Gastroesophageal sphincter (tissue), 4 donors: ENCODE measurements around the gene MYO15A. TPM values are rescaled to one million over a fixed set of nuclear protein-coding genes. Genes with fewer than 3 reads are reported as not detected.

Experiments used
- ATAC-seq: fragments of 150-250 bp; one replicate; pipeline ENCODE4 v1.9.1; 2016; ENCODE audit warnings: mild to moderate bottlenecking, moderate library complexity
- H3K27ac ChIP-seq, 4 donors: fragments of 200-600 bp; sonication (generic) in 3 of 4; 1 replicate in 3 of 4; 2 replicates in 1 of 4; pipeline ENCODE4 v1.5.1; 2016 to 2019
- H3K27me3 ChIP-seq: fragments of 200-600 bp; sonication (generic); one replicate; pipeline ENCODE4 v1.5.1; 2019
- H3K36me3 ChIP-seq, 2 donors: fragments of 200-600 bp; sonication (generic); one replicate each; pipeline ENCODE4 v1.5.1; 2019; ENCODE audit warnings: control low read depth in 1 of 2
- H3K4me1 ChIP-seq, 3 donors: fragments of 200-600 bp; sonication (generic); 1 replicate in 2 of 3; 2 replicates in 1 of 3; pipeline ENCODE4 v1.5.1; 2016 to 2019; ENCODE audit warnings: control low read depth in 2 of 3
- H3K4me3 ChIP-seq, 2 donors: fragments of 200-600 bp; sonication (generic); one replicate each; pipeline ENCODE4 v1.5.1; 2019; ENCODE audit warnings: mild to moderate bottlenecking in 1 of 2, moderate library complexity in 1 of 2
- H3K9me3 ChIP-seq, 3 donors: fragments of 200-600 bp; sonication (generic); one replicate each; pipeline ENCODE4 v1.5.1; 2017 to 2019; ENCODE audit warnings: control low read depth in 2 of 3
- CTCF ChIP-seq, 4 experiments: fragments of 200-600 bp in 2 of 4; fragments of 450-650 bp in 2 of 4; sonication (generic) in 1 of 4; IDR thresholded peaks; one replicate each; pipeline ENCODE4 v1.5.1; 2017 to 2019; ENCODE audit warnings: antibody characterized with exemption in 4 of 4, mild to moderate bottlenecking in 2 of 4, moderate library complexity in 2 of 4
- EP300 ChIP-seq: sonication (generic); formaldehyde crosslinking; IDR thresholded peaks from one replicate; pipeline ENCODE4 v1.6.1; 2017; ENCODE audit warnings: antibody characterized with exemption, mild to moderate bottlenecking
- POLR2A ChIP-seq, 2 donors: fragments of 450-650 bp; IDR thresholded peaks; one replicate each; pipeline ENCODE4 v1.6.1; 2017; ENCODE audit warnings: antibody characterized with exemption in 2 of 2, mild to moderate bottlenecking in 2 of 2, moderate library complexity in 1 of 2
- POLR2AphosphoS5 ChIP-seq: sonication (generic); formaldehyde crosslinking; IDR thresholded peaks from one replicate; pipeline ENCODE4 v1.6.1; 2017; ENCODE audit warnings: antibody characterized with exemption
- WGBS, 2 donors: methylation state at CpG; one replicate each; pipeline ENCODE4 v1.1.5; 2018; ENCODE audit warnings: low coverage in 1 of 2; 5-methylcytosine and 5-hydroxymethylcytosine counted together
- total RNA-seq, 4 donors: library from RNA; depleted of rRNA; stranded (reverse); fragments of >200 nt; gene quantifications; one replicate each; pipeline ENCODE4 v1.1.0, GENCODE V29; 2016

Gene MYO15A
- total RNA-seq, 4 donors from 2014 or later: 0.59 to 1.2 (median 0.70) TPM

GRCh38 chr17:18066866-18067265 is 41.7 kb upstream of the MYO15A start:
- no peak for TF ChIP-seq POLR2AphosphoS5
- TF ChIP-seq EP300: no peak
- TF ChIP-seq CTCF (IDR thresholded peaks at IDR 0.05): no peak
- no peak for TF ChIP-seq POLR2A (IDR thresholded peaks at IDR 0.05)
- 83 to 100% methylated on average over 1 of the region's 4 CpGs for WGBS, 2 donors

GRCh38 chr17:18069101-18069500 is 39.5 kb upstream of the MYO15A start:
- H3K9me3 ChIP-seq: no peaks in the 10 kb centered on the region
- 85 to 100% methylated on average over 1 to 2 of the region's 2 CpGs for whole genome bisulfite sequencing, 2 donors
- ATAC-seq: no peak
- H3K4me3 ChIP-seq: no peak overlapping the region
- H3K36me3 ChIP-seq: peaks cover 0 to 37% of the 10 kb centered on the region in 2 donors
- peaks cover 0 to 5% (median 0%) of the 10 kb centered on the region in 3 donors for H3K4me1 ChIP-seq
- H3K27ac ChIP-seq: no peak overlapping the region
- H3K27me3 ChIP-seq: peaks cover 4% of the 10 kb centered on the region
- TF ChIP-seq POLR2A (IDR thresholded peaks at IDR 0.05): no peak
- no peak for TF ChIP-seq EP300
- TF ChIP-seq POLR2AphosphoS5: no peak
- TF ChIP-seq CTCF (IDR thresholded peaks at IDR 0.05): no peak

More at GRCh38 chr17:18066866-18067265, 41.7 kb upstream of the MYO15A start:
- H3K27ac ChIP-seq: no peak overlapping the region
- no peaks in the 10 kb centered on the region for H3K27me3 ChIP-seq
- H3K9me3 ChIP-seq: no peaks in the 10 kb centered on the region
- no peak overlapping the region for H3K4me3 ChIP-seq
- H3K36me3 ChIP-seq: peaks cover 0 to 59% of the 10 kb centered on the region in 2 donors
- H3K4me1 ChIP-seq: peaks cover 0 to 5% (median 0%) of the 10 kb centered on the region in 3 donors
- ATAC-seq: no peak

GRCh38 chr17:18070861-18071340 is 37.7 kb upstream of the MYO15A start:
- TF ChIP-seq EP300 (no peak), POLR2AphosphoS5 (no peak), CTCF (IDR thresholded peaks at IDR 0.05) (no peak), POLR2A (IDR thresholded peaks at IDR 0.05) (no peak)
- peaks cover 0 to 5% (median 0%) of the 10 kb centered on the region in 3 donors for H3K4me1 ChIP-seq
- no peak for ATAC-seq
- H3K4me3 ChIP-seq: no peak overlapping the region
- H3K27ac ChIP-seq: no peak overlapping the region
- no peaks in the 10 kb centered on the region for H3K9me3 ChIP-seq
- WGBS, 2 donors: 5 to 17% methylated on average over 2 to 8 of the region's 8 CpGs
- H3K36me3 ChIP-seq: peaks cover 0 to 19% of the 10 kb centered on the region in 2 donors
- peaks cover 4% of the 10 kb centered on the region for H3K27me3 ChIP-seq

GRCh38 chr17:18071751-18072150 is 36.8 kb upstream of the MYO15A start:
- TF ChIP-seq POLR2A (IDR thresholded peaks at IDR 0.05): no peak
- TF ChIP-seq POLR2AphosphoS5: no peak
- TF ChIP-seq EP300: no peak
- no peak for TF ChIP-seq CTCF (IDR thresholded peaks at IDR 0.05)
- peaks cover 4% of the 10 kb centered on the region for H3K27me3 ChIP-seq
- no peak overlapping the region for H3K4me3 ChIP-seq
- H3K36me3 ChIP-seq: peaks cover 0 to 10% of the 10 kb centered on the region in 2 donors
- H3K9me3 ChIP-seq: no peaks in the 10 kb centered on the region
- ATAC-seq: no peak
- no peak overlapping the region for H3K27ac ChIP-seq
- H3K4me1 ChIP-seq: peaks cover 0 to 5% (median 0%) of the 10 kb centered on the region in 3 donors

GRCh38 chr17:18074566-18075272 is 33.8 kb upstream of the MYO15A start:
- no peaks in the 10 kb centered on the region for H3K9me3 ChIP-seq
- ATAC-seq: no peak
- TF ChIP-seq CTCF (IDR thresholded peaks at IDR 0.05): no peak
- TF ChIP-seq POLR2AphosphoS5: no peak
- TF ChIP-seq EP300: no peak
- no peak for TF ChIP-seq POLR2A (IDR thresholded peaks at IDR 0.05)
- peaks cover 0 to 5% (median 0%) of the 10 kb centered on the region in 3 donors for H3K4me1 ChIP-seq
- H3K27me3 ChIP-seq: peaks cover 30% of the 10 kb centered on the region
- H3K27ac ChIP-seq: no peak overlapping the region
- H3K4me3 ChIP-seq: no peak overlapping the region
- H3K36me3 ChIP-seq: no peaks in the 10 kb centered on the region
- 64 to 67% methylated on average over 6 of the region's 6 CpGs for WGBS, 2 donors
